Activated T-helper 17 cell treated with anti-CD3 and anti-CD28 coated beads, Interleukin-2, amount 50 U/mL, for 72 hours (primary cell): Measurements from ENCODE around the gene BMPR1A. TPM values are rescaled to one million over a fixed set of nuclear protein-coding genes. Genes with fewer than 3 reads are reported as not detected.

Experiments used
- ATAC-seq: fragments of 150-1000 bp; cut with Tn5 transposase; replicated peaks from 2 replicates; pipeline ENCODE4 v1.10.0; 2021; ENCODE audit warnings: mild to moderate bottlenecking, moderate library complexity
- H3K27ac Mint-ChIP-seq: one replicate; pipeline ENCODE4 v1.8.0; 2022; ENCODE audit warnings: mixed read lengths
- H3K27me3 Mint-ChIP-seq: one replicate; pipeline ENCODE4 v1.8.0; 2022; ENCODE audit warnings: mixed read lengths
- H3K36me3 Mint-ChIP-seq: one replicate; pipeline ENCODE4 v1.8.0; 2022; ENCODE audit warnings: low read depth, mild to moderate bottlenecking, mixed read lengths
- H3K4me1 Mint-ChIP-seq: one replicate; pipeline ENCODE4 v1.8.0; 2022; ENCODE audit warnings: mixed read lengths
- H3K4me3 Mint-ChIP-seq: one replicate; pipeline ENCODE4 v1.8.0; 2022; ENCODE audit warnings: mild to moderate bottlenecking, mixed read lengths
- H3K9me3 Mint-ChIP-seq: one replicate; pipeline ENCODE4 v1.8.0; 2022; ENCODE audit warnings: mixed read lengths
- total RNA-seq, 2 donors: library from RNA; stranded (reverse); gene quantifications; one replicate each; pipeline ENCODE4 v1.2.3, GENCODE V29; 2022

The BMPR1A gene
- total RNA-seq, result 10 to 100 TPM; 11.1 to 14.4 TPM

GRCh38 chr10:86756511-86757112, at the start of gene BMPR1A:
Gene BMPR1A (plus strand): TSS chr10:86756619. CDS start chr10:86876019, 119,400 bp downstream.
- H3K36me3 Mint-ChIP-seq, result peaks cover 6% of the 10 kb centered on the region
- H3K4me1 Mint-ChIP-seq, result peaks cover 15% of the 10 kb centered on the region
- peak; percentile 68 for ATAC-seq
- peak within 1 kb of the TSS; percentile 89 for H3K4me3 Mint-ChIP-seq
- peaks cover 6% of the 10 kb centered on the region for H3K27me3 Mint-ChIP-seq
- H3K27ac Mint-ChIP-seq, result peak within 1 kb of the TSS; percentile 92
- no peaks in the 10 kb centered on the region for H3K9me3 Mint-ChIP-seq

GRCh38 chr10:86706977-86707376, 49.4 kb upstream of the BMPR1A start:
- no peaks in the 10 kb centered on the region for H3K36me3 Mint-ChIP-seq
- H3K27ac Mint-ChIP-seq, result no peak overlapping the region
- H3K27me3 Mint-ChIP-seq, result no peaks in the 10 kb centered on the region
- no peaks in the 10 kb centered on the region for H3K9me3 Mint-ChIP-seq
- no peaks in the 10 kb centered on the region for H3K4me1 Mint-ChIP-seq
- ATAC-seq, result no peak
- no peak overlapping the region for H3K4me3 Mint-ChIP-seq

- Mint-ChIP-seq H3K36me3 (no peaks in the 10 kb centered on the region), H3K27me3 (no peaks in the 10 kb centered on the region), H3K9me3 (no peaks in the 10 kb centered on the region), H3K4me1 (no peaks in the 10 kb centered on the region), H3K27ac (no peak overlapping the region), H3K4me3 (no peak overlapping the region)
- ATAC-seq, result no peak
These were observed 48.9 kb upstream of the BMPR1A start for GRCh38 chr10:86707505-86707904.

- H3K9me3 Mint-ChIP-seq, result no peaks in the 10 kb centered on the region
- H3K4me3 Mint-ChIP-seq, result no peak overlapping the region
- H3K27ac Mint-ChIP-seq, result no peak overlapping the region
- no peaks in the 10 kb centered on the region for H3K36me3 Mint-ChIP-seq
- no peaks in the 10 kb centered on the region for H3K27me3 Mint-ChIP-seq
- H3K4me1 Mint-ChIP-seq, result no peaks in the 10 kb centered on the region
- no peak for ATAC-seq
These were observed 48.2 kb upstream of the BMPR1A start for GRCh38 chr10:86708068-86708782.

- H3K27ac Mint-ChIP-seq, result no peak overlapping the region
- ATAC-seq, result no peak
- no peaks in the 10 kb centered on the region for H3K9me3 Mint-ChIP-seq
- no peaks in the 10 kb centered on the region for H3K36me3 Mint-ChIP-seq
- no peaks in the 10 kb centered on the region for H3K4me1 Mint-ChIP-seq
- no peak overlapping the region for H3K4me3 Mint-ChIP-seq
- H3K27me3 Mint-ChIP-seq, result no peaks in the 10 kb centered on the region
These were observed 47.5 kb upstream of the BMPR1A start for GRCh38 chr10:86708783-86709380.

GRCh38 chr10:86709396-86710185, 46.8 kb upstream of the BMPR1A start:
- Mint-ChIP-seq H3K4me3 (peak overlapping the region; percentile 86), H3K9me3 (no peaks in the 10 kb centered on the region), H3K36me3 (no peaks in the 10 kb centered on the region), H3K27ac (peak overlapping the region; percentile 96), H3K4me1 (no peaks in the 10 kb centered on the region), H3K27me3 (no peaks in the 10 kb centered on the region)
- ATAC-seq, result no peak

GRCh38 chr10:86710987-86711512, 45.4 kb upstream of the BMPR1A start:
- H3K4me3 Mint-ChIP-seq, result peak overlapping the region; percentile 86
- H3K27ac Mint-ChIP-seq, result peak overlapping the region; percentile 96
- no peaks in the 10 kb centered on the region for H3K27me3 Mint-ChIP-seq
- no peaks in the 10 kb centered on the region for H3K4me1 Mint-ChIP-seq
- H3K9me3 Mint-ChIP-seq, result no peaks in the 10 kb centered on the region
- no peaks in the 10 kb centered on the region for H3K36me3 Mint-ChIP-seq
- peak; percentile 93 for ATAC-seq

GRCh38 chr10:86711513-86712316, 44.7 kb upstream of the BMPR1A start:
- no peaks in the 10 kb centered on the region for H3K4me1 Mint-ChIP-seq
- peak; percentile 58 for ATAC-seq
- peak overlapping the region; percentile 88 for H3K27ac Mint-ChIP-seq
- H3K27me3 Mint-ChIP-seq, result no peaks in the 10 kb centered on the region
- H3K4me3 Mint-ChIP-seq, result peak overlapping the region; percentile 82
- H3K9me3 Mint-ChIP-seq, result no peaks in the 10 kb centered on the region
- no peaks in the 10 kb centered on the region for H3K36me3 Mint-ChIP-seq

GRCh38 chr10:86712317-86712707, 44.1 kb upstream of the BMPR1A start:
- Mint-ChIP-seq H3K4me1 (no peaks in the 10 kb centered on the region), H3K36me3 (no peaks in the 10 kb centered on the region), H3K27me3 (no peaks in the 10 kb centered on the region), H3K9me3 (no peaks in the 10 kb centered on the region), H3K27ac (peak overlapping the region; percentile 88), H3K4me3 (peak overlapping the region; percentile 82)
- no peak for ATAC-seq

GRCh38 chr10:86715156-86715795, 41.1 kb upstream of the BMPR1A start:
- no peak for ATAC-seq
- no peak overlapping the region for H3K27ac Mint-ChIP-seq

GRCh38 chr10:86715836-86716235, 40.6 kb upstream of the BMPR1A start:
- ATAC-seq, result no peak
- no peak overlapping the region for H3K4me3 Mint-ChIP-seq
- no peaks in the 10 kb centered on the region for H3K36me3 Mint-ChIP-seq
- no peak overlapping the region for H3K27ac Mint-ChIP-seq
- H3K9me3 Mint-ChIP-seq, result no peaks in the 10 kb centered on the region
- H3K4me1 Mint-ChIP-seq, result no peaks in the 10 kb centered on the region
- no peaks in the 10 kb centered on the region for H3K27me3 Mint-ChIP-seq

More at GRCh38 chr10:86715156-86715795, 41.1 kb upstream of the BMPR1A start:
- Mint-ChIP-seq H3K4me3 (no peak overlapping the region), H3K4me1 (no peaks in the 10 kb centered on the region), H3K36me3 (no peaks in the 10 kb centered on the region), H3K27me3 (no peaks in the 10 kb centered on the region), H3K9me3 (no peaks in the 10 kb centered on the region)

GRCh38 chr10:86716466-86716865, 40.0 kb upstream of the BMPR1A start:
- Mint-ChIP-seq H3K9me3 (no peaks in the 10 kb centered on the region), H3K27me3 (no peaks in the 10 kb centered on the region), H3K4me1 (no peaks in the 10 kb centered on the region), H3K36me3 (no peaks in the 10 kb centered on the region), H3K27ac (no peak overlapping the region), H3K4me3 (no peak overlapping the region)
- no peak for ATAC-seq

GRCh38 chr10:86718556-86718955, 37.9 kb upstream of the BMPR1A start:
- Mint-ChIP-seq H3K27me3 (no peaks in the 10 kb centered on the region), H3K27ac (no peak overlapping the region), H3K36me3 (no peaks in the 10 kb centered on the region), H3K9me3 (no peaks in the 10 kb centered on the region), H3K4me3 (no peak overlapping the region), H3K4me1 (no peaks in the 10 kb centered on the region)
- ATAC-seq, result no peak
